K562 (cell line): Measurements from ENCODE around the gene AAMP. TPM values are rescaled to one million over a fixed set of nuclear protein-coding genes. Genes with fewer than 3 reads are reported as not detected.

Experiments
- ATAC-seq: fragments of 200-7000 bp; cut with Tn5 transposase; 3 replicates; pipeline ENCODE4 v1.9.1; 2020; ENCODE audit warnings: moderate library complexity
- BruUV-seq: library from RNA; stranded (reverse); fragments of 400-500 nt; replicated peaks from 2 replicates; lab custom pipeline; 2021; lab: Mats Ljungman, UMichigan
- CTCF ChIA-PET: fragments of 300-600 bp; formaldehyde crosslinking; extraction: SDS; loops from one replicate; lab custom pipeline; 2021; ENCODE audit warnings: low intra/inter-chr PET ratio; lab: Yijun Ruan, JAX
- POLR2A ChIA-PET: fragments of 300-600, 350-650 bp; sonication (Branson Sonifier 250); formaldehyde crosslinking; extraction: SDS; loops from one replicate; lab custom pipeline; 2021; ENCODE audit warnings: antibody characterized with exemption, inconsistent platforms; lab: Yijun Ruan, JAX
- DNase-seq, 4 experiments: peaks; one replicate each; pipeline versions ENCODE4 v3.0.0 to v3.0.0-alpha.2; 2011 to 2018; ENCODE audit warnings: low spot score in 3 of 4, mixed read lengths in 3 of 4; ENCODE audit errors: extremely low read depth in 1 of 4
- FAIRE-seq: peaks from 2 replicates; lab custom pipeline; 2011; peaks lifted over from hg19 to GRCh38; lab: Jason Lieb, UNC
- H2AFZ ChIP-seq: 2 replicates; pipeline ENCODE4 v1.6.0; 2011; ENCODE audit warnings: low read depth, low read length, control low read depth, inconsistent platforms
- H3K27ac ChIP-seq: fragments of 200-600 bp; 3 replicates; pipeline ENCODE4 v1.8.0; 2011; ENCODE audit warnings: low read depth, mild to moderate bottlenecking, control low read depth, inconsistent platforms, low read length, moderate library complexity, mixed read lengths; ENCODE audit errors: extremely low read depth
- H3K27me3 ChIP-seq, 2 experiments: fragments of 300-600 bp in 1 of 2; 2 replicates in 1 of 2; 3 replicates in 1 of 2; pipeline versions ENCODE4 v1.6.0 to v1.8.0; 2011; ENCODE audit warnings: inconsistent platforms in 2 of 2, low read length in 2 of 2, mild to moderate bottlenecking in 1 of 2, mixed read lengths in 1 of 2, moderate library complexity in 1 of 2; ENCODE audit not compliant: control insufficient read depth in 2 of 2, insufficient read depth in 2 of 2
- H3K36me3 ChIP-seq: fragments of 300-600 bp; 3 replicates; pipeline ENCODE4 v1.8.0; 2011; ENCODE audit warnings: mild to moderate bottlenecking, low read length, inconsistent platforms; ENCODE audit not compliant: control insufficient read depth, insufficient read depth
- H3K4me1 ChIP-seq, 2 experiments: fragments of 200-600 bp in 1 of 2; replicated peaks in 1 of 2; 2 replicates in 1 of 2; 3 replicates in 1 of 2; pipeline versions ENCODE4 v1.5.1 to v1.8.0; 2011; ENCODE audit warnings: inconsistent platforms in 2 of 2, low read length in 2 of 2, mild to moderate bottlenecking in 1 of 2, mixed read lengths in 1 of 2, moderate library complexity in 1 of 2; ENCODE audit not compliant: control insufficient read depth in 2 of 2, insufficient read depth in 2 of 2
- H3K4me2 ChIP-seq: 2 replicates; pipeline ENCODE4 v1.6.1; 2011; ENCODE audit warnings: low read length, control low read depth, inconsistent platforms, mixed read lengths; ENCODE audit not compliant: insufficient read depth
- H3K4me3 ChIP-seq: fragments of 200-600 bp; sonication (generic), shearing (Covaris generic); 2 replicates; pipeline ENCODE4 v1.5.1; 2016; ENCODE audit warnings: control low read depth, inconsistent platforms
- H3K79me2 ChIP-seq: fragments of 200-600 bp; 3 replicates; pipeline ENCODE4 v1.8.0; 2011; ENCODE audit warnings: low read length, inconsistent platforms; ENCODE audit not compliant: control insufficient read depth, insufficient read depth
- H3K9ac ChIP-seq, 2 experiments: 2 replicates each; pipeline versions ENCODE4 v1.6.0 to v1.6.1; 2011; ENCODE audit warnings: low read depth in 2 of 2, low read length in 2 of 2, control low read depth in 1 of 2, inconsistent platforms in 1 of 2, mild to moderate bottlenecking in 1 of 2, mixed read lengths in 1 of 2; ENCODE audit not compliant: insufficient read depth in 1 of 2
- H3K9me1 ChIP-seq: one replicate; pipeline ENCODE4 v1.6.0; 2011; ENCODE audit warnings: inconsistent platforms, mild to moderate bottlenecking, low read length, moderate library complexity; ENCODE audit not compliant: control insufficient read depth, insufficient read depth
- H3K9me3 ChIP-seq: replicated peaks from 2 replicates; pipeline ENCODE4 v1.5.1; 2011; ENCODE audit warnings: low read depth, low read length, inconsistent platforms; ENCODE audit not compliant: control insufficient read depth, insufficient read depth
- H4K20me1 ChIP-seq: replicated peaks from 2 replicates; pipeline ENCODE4 v1.6.1; 2011; ENCODE audit warnings: low read length, inconsistent platforms, mixed read lengths; ENCODE audit not compliant: control insufficient read depth, insufficient read depth
- CBFB ChIP-seq: sonication (generic); formaldehyde crosslinking; IDR thresholded peaks from 2 replicates; pipeline ENCODE4 v1.4.0; 2020; ENCODE audit warnings: mild to moderate bottlenecking, missing genetic modification reagents
- HCFC1 ChIP-seq: IDR thresholded peaks from 2 replicates; pipeline ENCODE4 v1.6.1; 2012; ENCODE audit warnings: low read depth, low read length, improper control_type of control experiment
- HDGF ChIP-seq: fragments of 450-650 bp; IDR thresholded peaks from 2 replicates; pipeline ENCODE4 v1.6.1; 2016
- IFI16 ChIP-seq: fragments of 250-450 bp; sonication (Bioruptor Pico); IDR thresholded peaks from 2 replicates; pipeline ENCODE4 v2.1.2; 2022; ENCODE audit warnings: mild to moderate bottlenecking, inconsistent platforms
- MAFF ChIP-seq: IDR thresholded peaks from 2 replicates; pipeline ENCODE4 v1.6.1; 2012; ENCODE audit warnings: low read length, improper control_type of control experiment
- PTBP1 ChIP-seq: fragments of 200-400 bp; formaldehyde crosslinking; IDR thresholded peaks from 2 replicates; pipeline ENCODE4 v1.6.1; 2017; ENCODE audit warnings: low read depth, low read length
- TRIM25 ChIP-seq: fragments of 450-650 bp; IDR thresholded peaks from 2 replicates; pipeline ENCODE4 v1.7.0; 2016; ENCODE audit warnings: borderline replicate concordance
- ZFP30 ChIP-seq: fragments of 250-450 bp; sonication (Bioruptor Pico); IDR thresholded peaks from 2 replicates; pipeline ENCODE4 v1.8.0; 2022; ENCODE audit warnings: moderate library complexity, mild to moderate bottlenecking, inconsistent platforms, borderline replicate concordance
- ZNF668 ChIP-seq: fragments of 250-450 bp; sonication (Bioruptor Pico); IDR thresholded peaks from 2 replicates; pipeline ENCODE4 v1.8.0; 2022; ENCODE audit warnings: mild to moderate bottlenecking, inconsistent platforms
- WGBS: fragments of 100-300 bp; shearing (Covaris generic); methylation state at CpG from one replicate; pipeline ENCODE4 v1.1.6; 2016; ENCODE audit warnings: low coverage, mixed read lengths; ENCODE audit not compliant: insufficient coverage; ENCODE audit errors: missing lambda C conversion rate; 5-methylcytosine and 5-hydroxymethylcytosine counted together
- in situ Hi-C: fragments of 300-500 bp; cut with MboI; formaldehyde crosslinking; loops from 4 replicates; pipeline ENCODE4 v1.15.0; 2018; ENCODE audit warnings: inconsistent platforms, mixed read lengths
- intact Hi-C: fragments of 100-400 bp; cut with micrococcal nuclease; formaldehyde crosslinking; loops from 2 replicates; pipeline ENCODE4 v1.14.2; 2022
- polyA plus RNA-seq, 8 experiments: library from polyadenylated mRNA; depleted of rRNA in 4 of 8; stranded (reverse) in 5 of 8; unstranded in 3 of 8; fragments of >200 nt; fragmentation: Nextera tagmentation in 2 of 8; fragmentation: Illumina TruSeq in 1 of 8; extraction: Ambion mirVana in 2 of 8; extraction: Trizol in 1 of 8; gene quantifications; 2 replicates each; pipeline versions ENCODE4 v1.2.1 to v1.2.3, GENCODE V29; 2011 to 2014; ENCODE audit warnings: inconsistent platforms in 1 of 8, missing spikeins in 1 of 8
- total RNA-seq, 7 experiments: library from RNA; depleted of rRNA in 6 of 7; stranded (reverse); fragments of >200 nt in 6 of 7; fragmentation: Illumina TruSeq in 2 of 7; extraction: Trizol in 2 of 7; gene quantifications; 2 replicates each; pipeline versions ENCODE4 v1.2.1 to v1.2.3, GENCODE V29; 2011 to 2021; ENCODE audit warnings: low replicate concordance in 1 of 7
- TF ChIP-seq, protein P1 (sequence below): sonication (generic); formaldehyde crosslinking; IDR thresholded peaks from 2 replicates; pipeline ENCODE4 v1.8.1; 2022; ENCODE audit warnings: missing genetic modification reagents
- TF ChIP-seq, protein P2 (sequence below), 2 experiments: fragments of 450-650 bp in 1 of 2; sonication (generic) in 1 of 2; formaldehyde crosslinking; conservative IDR thresholded peaks; 2 replicates each; pipeline versions ENCODE4 v1.4.0 to v1.8.1; 2020 to 2022; ENCODE audit warnings: mild to moderate bottlenecking in 1 of 2, missing genetic modification reagents in 1 of 2
- TF ChIP-seq, protein P3 (sequence below), 2 experiments: fragments of 150-350 bp in 1 of 2; IDR thresholded peaks; 2 replicates each; pipeline ENCODE4 v1.6.1; 2012 to 2016; ENCODE audit warnings: low read depth in 2 of 2, low read length in 2 of 2, mild to moderate bottlenecking in 1 of 2, moderate library complexity in 1 of 2
- TF ChIP-seq, protein P4 (sequence below): fragments of 250-450 bp; sonication (Bioruptor Pico); IDR thresholded peaks from 2 replicates; pipeline ENCODE4 v1.9.0; 2021; ENCODE audit warnings: mild to moderate bottlenecking
- TF ChIP-seq, protein P5 (sequence below): sonication (generic); formaldehyde crosslinking; IDR thresholded peaks from 2 replicates; pipeline ENCODE4 v1.8.0; 2022; ENCODE audit warnings: missing genetic modification reagents, mild to moderate bottlenecking, borderline replicate concordance

AAMP gene
- total and polyA plus RNA-seq, 9 of the 15 experiments (the other 6 are each of a cell fraction or from before 2014, with no cell fraction given) = 5.7 to 197 (median 94.1) TPM

DNA sequence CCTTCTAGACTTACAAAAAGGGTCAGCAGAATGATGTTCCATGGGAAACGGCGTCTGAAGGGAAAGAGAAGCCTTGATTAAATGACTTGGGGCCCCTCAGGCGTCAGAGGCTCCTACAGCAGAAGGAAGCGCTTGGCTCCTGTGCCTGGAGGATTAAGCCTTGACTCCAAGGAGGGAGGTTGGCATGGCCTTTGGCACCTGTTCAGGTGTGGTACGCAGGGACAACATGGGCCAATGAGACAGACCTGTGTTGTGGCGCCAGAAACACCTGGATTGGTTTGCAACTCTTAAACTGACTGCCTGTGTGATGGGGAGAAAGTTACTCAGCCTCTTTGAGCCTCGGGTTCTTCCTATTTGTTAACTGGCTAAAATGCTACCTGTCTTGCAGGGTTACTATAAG lies 8.0 kb upstream of the AAMP start:
- Histone ChIP-seq H4K20me1 (0 out of 2 replicates have a peak, but pooled peaks cover 5% of the 10 kb centered on the region), H2AFZ (no peak overlapping the region), H3K9ac (no peak overlapping the region), H3K4me3 (no peak overlapping the region), H3K4me2 (no peak overlapping the region), H3K27me3 (no peaks in the 10 kb centered on the region), H3K9me3 (no peaks in the 10 kb centered on the region), H3K79me2 (peaks cover 15% of the 10 kb centered on the region), H3K4me1 (peaks cover 0 to 14% of the 10 kb centered on the region in 2 experiments; a peak in 3 of 5 replicates), H3K27ac (no peak overlapping the region), H3K36me3 (peaks cover 92% of the 10 kb centered on the region), H3K9me1 (no peaks in the 10 kb centered on the region)
- 84% methylated on average over 6 of the region's 7 CpGs for WGBS
- ChIA-PET POLR2A (interaction anchor here (2.7 kb wide), 1 partner anchor 9 kb away, joined by 9 read pairs; no protein-coding TSS in a partner anchor), CTCF (no interaction called here)
- FAIRE-seq (no peak), DNase-seq (no peak), ATAC-seq (no peak)
- no TSS peak for BruUV-seq
- in situ Hi-C loops (no loop called here), intact Hi-C loops (loop anchor here (10.0 kb wide), 1 partner anchor 367 kb away; no protein-coding TSS in a partner anchor)
- TF ChIP-seq MAFF (no peak), IFI16 (CRISPR knock-in tag) (no peak), ZFP30 (CRISPR knock-in tag) (no peak), PTBP1 (no peak), CBFB (CRISPR knock-in tag) (no peak), HDGF (no peak), TRIM25 (no peak), ZNF668 (CRISPR knock-in tag) (no peak), HCFC1 (no peak)
- TF ChIP-seq, protein P1, sequence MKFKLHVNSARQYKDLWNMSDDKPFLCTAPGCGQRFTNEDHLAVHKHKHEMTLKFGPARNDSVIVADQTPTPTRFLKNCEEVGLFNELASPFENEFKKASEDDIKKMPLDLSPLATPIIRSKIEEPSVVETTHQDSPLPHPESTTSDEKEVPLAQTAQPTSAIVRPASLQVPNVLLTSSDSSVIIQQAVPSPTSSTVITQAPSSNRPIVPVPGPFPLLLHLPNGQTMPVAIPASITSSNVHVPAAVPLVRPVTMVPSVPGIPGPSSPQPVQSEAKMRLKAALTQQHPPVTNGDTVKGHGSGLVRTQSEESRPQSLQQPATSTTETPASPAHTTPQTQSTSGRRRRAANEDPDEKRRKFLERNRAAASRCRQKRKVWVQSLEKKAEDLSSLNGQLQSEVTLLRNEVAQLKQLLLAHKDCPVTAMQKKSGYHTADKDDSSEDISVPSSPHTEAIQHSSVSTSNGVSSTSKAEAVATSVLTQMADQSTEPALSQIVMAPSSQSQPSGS (CRISPR knock-in tag) = no peak
- TF ChIP-seq, protein P2, sequence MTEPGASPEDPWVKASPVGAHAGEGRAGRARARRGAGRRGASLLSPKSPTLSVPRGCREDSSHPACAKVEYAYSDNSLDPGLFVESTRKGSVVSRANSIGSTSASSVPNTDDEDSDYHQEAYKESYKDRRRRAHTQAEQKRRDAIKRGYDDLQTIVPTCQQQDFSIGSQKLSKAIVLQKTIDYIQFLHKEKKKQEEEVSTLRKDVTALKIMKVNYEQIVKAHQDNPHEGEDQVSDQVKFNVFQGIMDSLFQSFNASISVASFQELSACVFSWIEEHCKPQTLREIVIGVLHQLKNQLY (CRISPR knock-in tag; conservative IDR thresholded peaks at IDR 0.05) = no peak
- TF ChIP-seq, protein P3, sequence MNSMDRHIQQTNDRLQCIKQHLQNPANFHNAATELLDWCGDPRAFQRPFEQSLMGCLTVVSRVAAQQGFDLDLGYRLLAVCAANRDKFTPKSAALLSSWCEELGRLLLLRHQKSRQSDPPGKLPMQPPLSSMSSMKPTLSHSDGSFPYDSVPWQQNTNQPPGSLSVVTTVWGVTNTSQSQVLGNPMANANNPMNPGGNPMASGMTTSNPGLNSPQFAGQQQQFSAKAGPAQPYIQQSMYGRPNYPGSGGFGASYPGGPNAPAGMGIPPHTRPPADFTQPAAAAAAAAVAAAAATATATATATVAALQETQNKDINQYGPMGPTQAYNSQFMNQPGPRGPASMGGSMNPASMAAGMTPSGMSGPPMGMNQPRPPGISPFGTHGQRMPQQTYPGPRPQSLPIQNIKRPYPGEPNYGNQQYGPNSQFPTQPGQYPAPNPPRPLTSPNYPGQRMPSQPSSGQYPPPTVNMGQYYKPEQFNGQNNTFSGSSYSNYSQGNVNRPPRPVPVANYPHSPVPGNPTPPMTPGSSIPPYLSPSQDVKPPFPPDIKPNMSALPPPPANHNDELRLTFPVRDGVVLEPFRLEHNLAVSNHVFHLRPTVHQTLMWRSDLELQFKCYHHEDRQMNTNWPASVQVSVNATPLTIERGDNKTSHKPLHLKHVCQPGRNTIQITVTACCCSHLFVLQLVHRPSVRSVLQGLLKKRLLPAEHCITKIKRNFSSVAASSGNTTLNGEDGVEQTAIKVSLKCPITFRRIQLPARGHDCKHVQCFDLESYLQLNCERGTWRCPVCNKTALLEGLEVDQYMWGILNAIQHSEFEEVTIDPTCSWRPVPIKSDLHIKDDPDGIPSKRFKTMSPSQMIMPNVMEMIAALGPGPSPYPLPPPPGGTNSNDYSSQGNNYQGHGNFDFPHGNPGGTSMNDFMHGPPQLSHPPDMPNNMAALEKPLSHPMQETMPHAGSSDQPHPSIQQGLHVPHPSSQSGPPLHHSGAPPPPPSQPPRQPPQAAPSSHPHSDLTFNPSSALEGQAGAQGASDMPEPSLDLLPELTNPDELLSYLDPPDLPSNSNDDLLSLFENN (IDR thresholded peaks at IDR 0.05; ENCODE audit: low read depth in 2 of 2, low read length in 2 of 2) = no peak
- TF ChIP-seq, protein P4, sequence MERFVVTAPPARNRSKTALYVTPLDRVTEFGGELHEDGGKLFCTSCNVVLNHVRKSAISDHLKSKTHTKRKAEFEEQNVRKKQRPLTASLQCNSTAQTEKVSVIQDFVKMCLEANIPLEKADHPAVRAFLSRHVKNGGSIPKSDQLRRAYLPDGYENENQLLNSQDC = no peak
- TF ChIP-seq, protein P5, sequence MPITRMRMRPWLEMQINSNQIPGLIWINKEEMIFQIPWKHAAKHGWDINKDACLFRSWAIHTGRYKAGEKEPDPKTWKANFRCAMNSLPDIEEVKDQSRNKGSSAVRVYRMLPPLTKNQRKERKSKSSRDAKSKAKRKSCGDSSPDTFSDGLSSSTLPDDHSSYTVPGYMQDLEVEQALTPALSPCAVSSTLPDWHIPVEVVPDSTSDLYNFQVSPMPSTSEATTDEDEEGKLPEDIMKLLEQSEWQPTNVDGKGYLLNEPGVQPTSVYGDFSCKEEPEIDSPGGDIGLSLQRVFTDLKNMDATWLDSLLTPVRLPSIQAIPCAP (CRISPR knock-in tag) = no peak
